ENCODE data around the gene TM9SF1. TPM values are rescaled to one million over a fixed set of nuclear protein-coding genes. Genes with fewer than 3 reads are reported as not detected.

Gene TM9SF1
- total RNA-seq, 1 experiment from 2014 or later, result 41.9 TPM

DNA sequence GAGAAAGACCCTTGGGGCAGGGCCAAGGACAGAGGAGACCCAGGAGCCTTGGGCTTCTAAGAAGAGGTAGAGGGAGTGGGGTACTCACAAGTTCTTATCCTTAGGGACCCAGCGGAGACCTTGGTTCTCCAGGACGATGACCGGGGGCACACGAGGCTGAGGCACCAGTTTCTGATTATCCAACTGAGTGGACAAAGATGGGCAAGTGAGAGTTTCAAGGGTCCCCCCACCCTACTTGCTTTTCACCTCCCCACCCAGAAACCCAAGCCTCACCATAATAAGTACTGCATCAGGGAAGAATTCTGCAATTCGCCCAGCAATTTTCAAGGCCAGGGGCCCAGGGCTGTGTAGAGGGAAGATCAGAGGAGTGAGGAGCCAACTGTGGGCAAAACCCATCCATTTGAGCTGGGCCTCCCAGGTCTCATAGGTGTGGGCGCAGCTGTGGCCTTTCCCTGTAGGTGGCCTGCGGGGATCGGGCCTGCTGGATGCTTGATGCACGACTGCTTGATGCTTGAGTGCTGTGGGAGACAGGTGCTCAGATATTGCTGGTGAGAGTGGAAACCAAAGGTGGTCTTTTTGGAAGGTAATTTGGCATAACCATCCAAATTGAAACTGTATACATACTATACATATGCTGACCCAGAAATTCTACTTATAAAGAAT, 55.8 kb downstream of the TM9SF1 start:
- intact Hi-C loops (cut with micrococcal nuclease; ENCODE audit: unreplicated experiment), result no loop called here
- peak in 1 of 2 experiments; percentile 26 for DNase-seq
- TF ChIP-seq, protein P1, sequence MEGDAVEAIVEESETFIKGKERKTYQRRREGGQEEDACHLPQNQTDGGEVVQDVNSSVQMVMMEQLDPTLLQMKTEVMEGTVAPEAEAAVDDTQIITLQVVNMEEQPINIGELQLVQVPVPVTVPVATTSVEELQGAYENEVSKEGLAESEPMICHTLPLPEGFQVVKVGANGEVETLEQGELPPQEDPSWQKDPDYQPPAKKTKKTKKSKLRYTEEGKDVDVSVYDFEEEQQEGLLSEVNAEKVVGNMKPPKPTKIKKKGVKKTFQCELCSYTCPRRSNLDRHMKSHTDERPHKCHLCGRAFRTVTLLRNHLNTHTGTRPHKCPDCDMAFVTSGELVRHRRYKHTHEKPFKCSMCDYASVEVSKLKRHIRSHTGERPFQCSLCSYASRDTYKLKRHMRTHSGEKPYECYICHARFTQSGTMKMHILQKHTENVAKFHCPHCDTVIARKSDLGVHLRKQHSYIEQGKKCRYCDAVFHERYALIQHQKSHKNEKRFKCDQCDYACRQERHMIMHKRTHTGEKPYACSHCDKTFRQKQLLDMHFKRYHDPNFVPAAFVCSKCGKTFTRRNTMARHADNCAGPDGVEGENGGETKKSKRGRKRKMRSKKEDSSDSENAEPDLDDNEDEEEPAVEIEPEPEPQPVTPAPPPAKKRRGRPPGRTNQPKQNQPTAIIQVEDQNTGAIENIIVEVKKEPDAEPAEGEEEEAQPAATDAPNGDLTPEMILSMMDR (IDR thresholded peaks at IDR 0.05; ENCODE audit: insufficient read depth in 1 of 2, low read depth in 1 of 2, low read length in 1 of 2, severe bottlenecking in 1 of 2, unreplicated experiment in 1 of 2), result no peak
- H3K4me3 Mint-ChIP-seq (ENCODE audit: unreplicated experiment), result peak overlapping the region; percentile 99
- BruUV-seq (replicated peaks), result no TSS peak
- Histone ChIP-seq H3K27me3 (replicated peaks; ENCODE audit: control insufficient read depth, insufficient read depth, low read length) (no peaks in the 10 kb centered on the region), H3K36me3 (ENCODE audit: control insufficient read depth, insufficient read depth, low read length) (peaks cover 3% of the 10 kb centered on the region), H3K4me3 (ENCODE audit: low read depth, low read length) (peak overlapping the region; percentile 10; the same call in 1 of the 2 replicates), H3K4me1 (no peaks in the 10 kb centered on the region; the same call in 1 of the 2 replicates), H3K9me3 (no peaks in the 10 kb centered on the region)
- ChIA-PET POLR2A (interaction anchor here (0.6 kb wide), 1 partner anchor 24 kb away, joined by 4 read pairs; the partner anchor contains the start of genes DCAF11 and NRL), CTCF (interaction anchor here (0.6 to 1.2 kb wide), 2 partner anchors 22 to 69 kb away, joined by 3 read pairs; partner anchors contain the start of gene IRF9)
- H3K9me3 Mint-ChIP-seq (ENCODE audit: unreplicated experiment), result no peaks in the 10 kb centered on the region
- peaks cover 41% of the 10 kb centered on the region for H3K4me1 Mint-ChIP-seq (ENCODE audit: low read depth, unreplicated experiment)
- peaks cover 24% of the 10 kb centered on the region for H3K36me3 Mint-ChIP-seq (ENCODE audit: insufficient read depth, unreplicated experiment)
- H3K27me3 Mint-ChIP-seq (ENCODE audit: insufficient read depth, unreplicated experiment), result no peaks in the 10 kb centered on the region
- H3K27ac Mint-ChIP-seq (ENCODE audit: unreplicated experiment), result no peak overlapping the region

Small RNAs within 50 kb of the gene (microRNA-seq; reads per million reads assigned to microRNA genes)
- not detected for gene MIR7703

Other genes with a start within 250 kb of the TM9SF1 start
- gene DHRS4, start 241.7 kb downstream of the TM9SF1 start, total RNA-seq (2022), result 8.0 and 8.6 TPM in 2 replicates
- gene DHRS4L2, start 206.5 kb downstream of the TM9SF1 start, total RNA-seq (2022), result 7.2 and 7.8 TPM in 2 replicates
- gene CARMIL3, start 143.4 kb downstream of the TM9SF1 start, total RNA-seq (2022), result 0.88 and 1.00 TPM in 2 replicates
- not detected in 2 replicates for gene CPNE6, start 123.9 kb downstream of the TM9SF1 start, total RNA-seq (2022)
- gene PCK2, start 101.1 kb downstream of the TM9SF1 start, total RNA-seq (2022), result 132 and 146 TPM in 2 replicates
- gene DCAF11, start 80.7 kb downstream of the TM9SF1 start, total RNA-seq (2022), result 58.1 and 65.9 TPM in 2 replicates
- gene NRL, start 80.5 kb downstream of the TM9SF1 start, total RNA-seq (2022), result 2.1 and 2.3 TPM in 2 replicates
- gene FITM1, start 64.8 kb downstream of the TM9SF1 start, total RNA-seq (2022), result 0.39 and 0.44 TPM in 2 replicates
- 130 and 141 TPM in 2 replicates for gene PSME1, start 59.2 kb downstream of the TM9SF1 start, total RNA-seq (2022)
- gene EMC9, start 53.9 kb downstream of the TM9SF1 start, total RNA-seq (2022), result 31.1 and 32.4 TPM in 2 replicates
- 142 and 145 TPM in 2 replicates for gene PSME2, start 48.8 kb downstream of the TM9SF1 start, total RNA-seq (2022)
- gene RNF31, start 47.9 kb downstream of the TM9SF1 start, total RNA-seq (2022), result 72.2 and 77.6 TPM in 2 replicates
- 54.1 and 55.4 TPM in 2 replicates for gene IRF9, start 34.2 kb downstream of the TM9SF1 start, total RNA-seq (2022)
- 8.4 and 10.6 TPM in 2 replicates for gene REC8, start 23.4 kb downstream of the TM9SF1 start, total RNA-seq (2022)
- 85.4 and 95.8 TPM in 2 replicates for gene IPO4, start 6.6 kb downstream of the TM9SF1 start, total RNA-seq (2022)
- gene TSSK4, start 10.3 kb upstream of the TM9SF1 start, total RNA-seq (2022), result not detected in 2 replicates
- gene CHMP4A, start 18.0 kb upstream of the TM9SF1 start, total RNA-seq (2022), result 57.7 and 58.7 TPM in 2 replicates
- 19.6 and 20.5 TPM in 2 replicates for gene MDP1, start 20.6 kb upstream of the TM9SF1 start, total RNA-seq (2022)
- 210 and 218 TPM in 2 replicates for gene NEDD8, start 36.9 kb upstream of the TM9SF1 start, total RNA-seq (2022)
- gene GMPR2, start 37.5 kb upstream of the TM9SF1 start, total RNA-seq (2022), result 76.9 and 80.1 TPM in 2 replicates
- 33.4 and 34.4 TPM in 2 replicates for gene TINF2, start 47.2 kb upstream of the TM9SF1 start, total RNA-seq (2022)
- 5.9 and 6.1 TPM in 2 replicates for gene TGM1, start 67.7 kb upstream of the TM9SF1 start, total RNA-seq (2022)
- 27.1 and 30.4 TPM in 2 replicates for gene RABGGTA, start 76.2 kb upstream of the TM9SF1 start, total RNA-seq (2022)
- gene DHRS1, start 104.3 kb upstream of the TM9SF1 start, total RNA-seq (2022), result 15.6 and 18.1 TPM in 2 replicates
- 35.1 and 38.3 TPM in 2 replicates for gene NOP9, start 104.4 kb upstream of the TM9SF1 start, total RNA-seq (2022)
- 3.5 and 7.2 TPM in 2 replicates for gene CIDEB, start 112.5 kb upstream of the TM9SF1 start, total RNA-seq (2022)
- 10.3 and 12.3 TPM in 2 replicates for gene LTB4R2, start 114.7 kb upstream of the TM9SF1 start, total RNA-seq (2022)
- 7.3 and 7.8 TPM in 2 replicates for gene LTB4R, start 116.1 kb upstream of the TM9SF1 start, total RNA-seq (2022)
- gene ADCY4, start 139.6 kb upstream of the TM9SF1 start, total RNA-seq (2022), result 0.57 and 0.60 TPM in 2 replicates
- 1.5 TPM in 2 replicates for gene RIPK3, start 144.6 kb upstream of the TM9SF1 start, total RNA-seq (2022)
- 0.84 and 0.88 TPM in 2 replicates for gene NFATC4, start 172.7 kb upstream of the TM9SF1 start, total RNA-seq (2022)
- gene NYNRIN, start 203.6 kb upstream of the TM9SF1 start, total RNA-seq (2022), result 5.9 and 6.1 TPM in 2 replicates
- gene CBLN3, start 234.2 kb upstream of the TM9SF1 start, total RNA-seq (2022), result 1.1 and 1.4 TPM in 2 replicates
- gene KHNYN, start 234.5 kb upstream of the TM9SF1 start, total RNA-seq (2022), result 50.0 and 50.5 TPM in 2 replicates
- 44.1 and 45.8 TPM in 2 replicates for gene SDR39U1, start 247.3 kb upstream of the TM9SF1 start, total RNA-seq (2022)

Data from Caco-2 (cell line).